ENCODE results near the gene MS4A5. TPM values are rescaled to one million over a fixed set of nuclear protein-coding genes. Genes with fewer than 3 reads are reported as not detected.

MS4A5 gene
- total RNA-seq, 1 donor from 2014 or later = not detected

- DNase-seq (ENCODE audit: low read depth) (no peak), FAIRE-seq (no peak)
- Histone ChIP-seq H3K4me3 (ENCODE audit: low read depth, low read length) (no peak within 1 kb of the TSS), H3K36me3 (ENCODE audit: control insufficient read depth, insufficient read depth, low read length) (no peaks in the 10 kb centered on the region), H3K27me3 (ENCODE audit: control insufficient read depth, insufficient read depth, low read length) (no peaks in the 10 kb centered on the region)
- TF ChIP-seq CTCF (IDR thresholded peaks at IDR 0.05; ENCODE audit: insufficient read depth, low read length, severe bottlenecking) = no peak
Measured at GRCh38 chr11:60455531-60456042, 26.2 kb downstream of the MS4A5 start, which contains the start of gene MS4A1. MS4A1 (plus strand) TSS chr11:60455847; CDS start chr11:60462375, 6,528 bp downstream.

GRCh38 chr11:60457576-60457975, 28.2 kb downstream of the MS4A5 start:
- Histone ChIP-seq H3K27me3 (ENCODE audit: control insufficient read depth, insufficient read depth, low read length) (no peaks in the 10 kb centered on the region), H3K36me3 (ENCODE audit: control insufficient read depth, insufficient read depth, low read length) (no peaks in the 10 kb centered on the region), H3K4me3 (ENCODE audit: low read depth, low read length) (no peak overlapping the region)
- FAIRE-seq (no peak), DNase-seq (ENCODE audit: low read depth) (no peak)
- TF ChIP-seq CTCF (IDR thresholded peaks at IDR 0.05; ENCODE audit: insufficient read depth, low read length, severe bottlenecking) = no peak

- no peak for TF ChIP-seq CTCF (IDR thresholded peaks at IDR 0.05; ENCODE audit: insufficient read depth, low read length, severe bottlenecking)
Measured at GRCh38 chr11:60459345-60459744, 30.0 kb downstream of the MS4A5 start.

DNA sequence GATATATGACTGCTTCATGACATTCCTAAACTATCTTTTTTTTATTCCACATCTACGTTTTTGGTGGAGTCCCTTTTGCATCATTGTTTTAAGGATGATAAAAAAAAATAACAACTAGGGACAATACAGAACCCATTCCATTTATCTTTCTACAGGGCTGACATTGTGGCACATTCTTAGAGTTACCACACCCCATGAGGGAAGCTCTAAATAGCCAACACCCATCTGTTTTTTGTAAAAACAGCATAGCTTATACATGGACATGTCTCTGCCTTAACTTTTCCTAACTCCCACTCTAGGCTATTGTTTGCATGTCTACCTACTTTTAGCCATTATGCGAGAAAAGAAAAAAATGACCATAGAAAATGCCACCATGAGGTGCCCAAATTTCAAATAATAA, 39.5 kb downstream of the MS4A5 start:
- Histone ChIP-seq H3K36me3 (ENCODE audit: control insufficient read depth, insufficient read depth, low read length) (no peaks in the 10 kb centered on the region), H3K4me3 (ENCODE audit: low read depth, low read length) (no peak overlapping the region), H3K27me3 (ENCODE audit: control insufficient read depth, insufficient read depth, low read length) (no peaks in the 10 kb centered on the region)
- no peak for DNase-seq (ENCODE audit: low read depth)
- TF ChIP-seq CTCF (IDR thresholded peaks at IDR 0.05; ENCODE audit: insufficient read depth, low read length, severe bottlenecking) = no peak
- no peak for FAIRE-seq

More at GRCh38 chr11:60459345-60459744, 30.0 kb downstream of the MS4A5 start:
- FAIRE-seq (no peak), DNase-seq (ENCODE audit: low read depth) (no peak)
- no peaks in the 10 kb centered on the region for H3K36me3 ChIP-seq (ENCODE audit: control insufficient read depth, insufficient read depth, low read length)
- no peak overlapping the region for H3K4me3 ChIP-seq (ENCODE audit: low read depth, low read length)
- H3K27me3 ChIP-seq (ENCODE audit: control insufficient read depth, insufficient read depth, low read length) = no peaks in the 10 kb centered on the region

- FAIRE-seq (no peak), DNase-seq (ENCODE audit: low read depth) (no peak)
- H3K4me3 ChIP-seq (ENCODE audit: low read depth, low read length) = no peak overlapping the region
- no peaks in the 10 kb centered on the region for H3K36me3 ChIP-seq (ENCODE audit: control insufficient read depth, insufficient read depth, low read length)
- no peak for TF ChIP-seq CTCF (IDR thresholded peaks at IDR 0.05; ENCODE audit: insufficient read depth, low read length, severe bottlenecking)
- H3K27me3 ChIP-seq (ENCODE audit: control insufficient read depth, insufficient read depth, low read length) = no peaks in the 10 kb centered on the region
Measured at GRCh38 chr11:60469723-60470122, 40.4 kb downstream of the MS4A5 start.

- FAIRE-seq (peak; percentile 40), DNase-seq (ENCODE audit: low read depth) (no peak)
- H3K4me3 ChIP-seq (ENCODE audit: low read depth, low read length) = no peak overlapping the region
- H3K27me3 ChIP-seq (ENCODE audit: control insufficient read depth, insufficient read depth, low read length) = no peaks in the 10 kb centered on the region
- H3K36me3 ChIP-seq (ENCODE audit: control insufficient read depth, insufficient read depth, low read length) = no peaks in the 10 kb centered on the region
- TF ChIP-seq CTCF (IDR thresholded peaks at IDR 0.05; ENCODE audit: insufficient read depth, low read length, severe bottlenecking) = no peak
Measured at GRCh38 chr11:60477035-60477445, 47.7 kb downstream of the MS4A5 start.

Measured in bronchial epithelial cell (primary cell).